Inflammatory macrophage (primary cell): ENCODE measurements around the gene CLPTM1L.

ENCODE experiments used
- DNase-seq, 2 donors: peaks; one replicate each; pipeline ENCODE4 v3.0.0-alpha.2; 2020 to 2022
- total RNA-seq, 18 experiments: gene quantifications; one replicate each; lab custom pipeline; 2026; ENCODE audit warnings: mixed read lengths in 6 of 18, inconsistent platforms in 2 of 18; lab: John Stamatoyannopoulos, UW

Gene CLPTM1L
- total RNA-seq: 52.4 to 148 (median 113) reads per million in 18 experiments

GRCh38 chr5:1344975-1345838, at the start of gene CLPTM1L:
Gene CLPTM1L, minus strand, starts transcription at chr5:1345099. Its CDS starts 258 bp downstream, at chr5:1344841.
- DNase-seq: peak; percentile 82 to 92

GRCh38 chr5:1393571-1394501, 48.9 kb upstream of the CLPTM1L start:
- no peak for DNase-seq

- DNase-seq: peak; percentile 42 to 65
Measured at GRCh38 chr5:1392801-1393565, 48.1 kb upstream of the CLPTM1L start.

GRCh38 chr5:1392261-1392660, 47.4 kb upstream of the CLPTM1L start:
- DNase-seq: no peak

GRCh38 chr5:1391691-1392090, 46.8 kb upstream of the CLPTM1L start:
- no peak for DNase-seq

GRCh38 chr5:1390861-1391600, 46.1 kb upstream of the CLPTM1L start:
- DNase-seq: no peak

- DNase-seq: no peak
Measured at GRCh38 chr5:1390333-1390732, 45.4 kb upstream of the CLPTM1L start.

GRCh38 chr5:1388383-1388967, 43.6 kb upstream of the CLPTM1L start:
- DNase-seq: no peak

- DNase-seq: no peak
Measured at GRCh38 chr5:1387876-1388275, 43.0 kb upstream of the CLPTM1L start.

- no peak for DNase-seq
Measured at GRCh38 chr5:1387059-1387755, 42.3 kb upstream of the CLPTM1L start.

- DNase-seq: peak; percentile 66 to 67
Measured at GRCh38 chr5:1386274-1386717, 41.4 kb upstream of the CLPTM1L start.

GRCh38 chr5:1385395-1386273, 40.7 kb upstream of the CLPTM1L start:
- peak; percentile 80 to 85 for DNase-seq

- DNase-seq: no peak
Measured at GRCh38 chr5:1384521-1384920, 39.6 kb upstream of the CLPTM1L start.

- DNase-seq: no peak
Measured at GRCh38 chr5:1383886-1384401, 39.0 kb upstream of the CLPTM1L start.

- DNase-seq: no peak
Measured at GRCh38 chr5:1383344-1383743, 38.4 kb upstream of the CLPTM1L start.

- no peak for DNase-seq
Measured at GRCh38 chr5:1382248-1382700, 37.4 kb upstream of the CLPTM1L start.

GRCh38 chr5:1381370-1382247, 36.7 kb upstream of the CLPTM1L start:
- DNase-seq: no peak

GRCh38 chr5:1380910-1381309, 36.0 kb upstream of the CLPTM1L start:
- DNase-seq: no peak
